CD14-positive monocyte (primary cell): ENCODE measurements around the gene CXCL12. TPM values are rescaled to one million over a fixed set of nuclear protein-coding genes. Genes with fewer than 3 reads are reported as not detected.

Experiments used
- DNase-seq, 3 donors: peaks; one replicate each; pipeline ENCODE4 v3.0.0-alpha.2; 2011 to 2022
- H2AFZ ChIP-seq: 2 replicates; pipeline ENCODE4 v1.6.0; 2012; ENCODE audit warnings: mild to moderate bottlenecking, low read depth, low read length, inconsistent platforms; ENCODE audit not compliant: insufficient read depth, poor library complexity, severe bottlenecking
- H3K27ac ChIP-seq, 2 donors: 1 replicate in 1 of 2; 2 replicates in 1 of 2; pipeline ENCODE4 v1.5.1; 2012 to 2013; ENCODE audit warnings: low read length in 2 of 2, control low read depth in 1 of 2, inconsistent platforms in 1 of 2, low read depth in 1 of 2, mild to moderate bottlenecking in 1 of 2
- H3K27me3 ChIP-seq, 2 donors: one replicate each; pipeline versions ENCODE4 v1.6.0 to v1.6.1; 2011 to 2013; ENCODE audit warnings: low read length in 2 of 2; ENCODE audit not compliant: control insufficient read depth in 2 of 2, insufficient read depth in 2 of 2
- H3K36me3 ChIP-seq, 2 donors: replicated peaks in 1 of 2; 1 replicate in 1 of 2; 2 replicates in 1 of 2; pipeline versions ENCODE4 v1.5.1 to v1.6.1; 2012 to 2013; ENCODE audit warnings: low read length in 2 of 2, control low read depth in 1 of 2, inconsistent platforms in 1 of 2, mild to moderate bottlenecking in 1 of 2; ENCODE audit not compliant: insufficient read depth in 2 of 2, control insufficient read depth in 1 of 2
- H3K4me1 ChIP-seq, 2 donors: 1 replicate in 1 of 2; 2 replicates in 1 of 2; pipeline versions ENCODE4 v1.5.1 to v1.6.1; 2012 to 2013; ENCODE audit warnings: low read length in 2 of 2, control low read depth in 1 of 2, inconsistent platforms in 1 of 2, mild to moderate bottlenecking in 1 of 2, moderate library complexity in 1 of 2; ENCODE audit not compliant: insufficient read depth in 2 of 2, control insufficient read depth in 1 of 2
- H3K4me2 ChIP-seq: replicated peaks from 2 replicates; pipeline ENCODE3; 2012; ENCODE audit warnings: low read length, moderate library complexity, mild to moderate bottlenecking; ENCODE audit not compliant: poor library complexity, severe bottlenecking; ENCODE audit errors: extremely low read depth
- H3K4me3 ChIP-seq, 3 experiments: fragments of 200-600 bp in 1 of 3; sonication (generic) in 1 of 3; replicated peaks in 1 of 3; 1 replicate in 2 of 3; 2 replicates in 1 of 3; pipeline ENCODE4 v1.5.1; 2011 to 2013; ENCODE audit warnings: low read length in 3 of 3, mild to moderate bottlenecking in 3 of 3, control low read depth in 2 of 3, low read depth in 2 of 3, inconsistent platforms in 1 of 3, moderate library complexity in 1 of 3
- H3K79me2 ChIP-seq: 2 replicates; pipeline ENCODE4 v1.6.0; 2012; ENCODE audit warnings: mild to moderate bottlenecking, control low read depth, inconsistent platforms, low read length, moderate library complexity; ENCODE audit not compliant: insufficient read depth
- H3K9ac ChIP-seq: 2 replicates; pipeline ENCODE4 v1.6.0; 2017; ENCODE audit warnings: low read length, mild to moderate bottlenecking; ENCODE audit not compliant: insufficient read depth, poor library complexity, severe bottlenecking
- H3K9me3 ChIP-seq, 2 donors: replicated peaks in 1 of 2; 1 replicate in 1 of 2; 2 replicates in 1 of 2; pipeline versions ENCODE4 v1.5.1 to v1.6.1; 2012 to 2013; ENCODE audit warnings: low read length in 2 of 2, control low read depth in 1 of 2; ENCODE audit not compliant: control insufficient read depth in 1 of 2, insufficient read depth in 1 of 2
- H4K20me1 ChIP-seq: 2 replicates; pipeline ENCODE4 v1.6.0; 2012; ENCODE audit warnings: mild to moderate bottlenecking, low read length, control low read depth, moderate library complexity; ENCODE audit not compliant: insufficient read depth
- H3K27ac Mint-ChIP-seq, 7 donors: one replicate each; pipeline ENCODE4 v1.8.0; 2020; ENCODE audit warnings: mild to moderate bottlenecking in 7 of 7, mixed read lengths in 7 of 7, moderate library complexity in 6 of 7, inconsistent platforms in 2 of 7
- H3K27me3 Mint-ChIP-seq, 3 donors: one replicate each; pipeline ENCODE4 v1.8.0; 2021 to 2022; ENCODE audit warnings: low read depth in 3 of 3, mild to moderate bottlenecking in 3 of 3, mixed read lengths in 3 of 3, moderate library complexity in 3 of 3, inconsistent platforms in 1 of 3
- H3K36me3 Mint-ChIP-seq, 2 donors: one replicate each; pipeline ENCODE4 v1.8.0; 2020; ENCODE audit warnings: mixed read lengths in 2 of 2, inconsistent platforms in 1 of 2, mild to moderate bottlenecking in 1 of 2
- H3K4me1 Mint-ChIP-seq: one replicate; pipeline ENCODE4 v1.8.0; 2020; ENCODE audit warnings: mild to moderate bottlenecking, mixed read lengths
- H3K4me3 Mint-ChIP-seq, 2 donors: one replicate each; pipeline ENCODE4 v1.8.0; 2020; ENCODE audit warnings: mild to moderate bottlenecking in 2 of 2, mixed read lengths in 2 of 2, moderate library complexity in 1 of 2
- H3K9me3 Mint-ChIP-seq, 7 donors: one replicate each; pipeline ENCODE4 v1.8.0; 2020 to 2022; ENCODE audit warnings: mixed read lengths in 7 of 7, mild to moderate bottlenecking in 6 of 7, moderate library complexity in 6 of 7, inconsistent platforms in 2 of 7
- WGBS: methylation state at CpG from one replicate; pipeline ENCODE4 v1.1.5; 2013; ENCODE audit warnings: missing lambda C conversion rate; ENCODE audit not compliant: insufficient coverage; 5-methylcytosine and 5-hydroxymethylcytosine counted together
- intact Hi-C, 2 donors: fragments of 100-400 bp; cut with micrococcal nuclease; formaldehyde crosslinking; loops; one replicate each; pipeline versions ENCODE4 v1.15.0 to v1.15.1; 2023
- polyA plus RNA-seq, 3 donors: library from polyadenylated mRNA; depleted of rRNA in 1 of 3; unstranded in 2 of 3; stranded (reverse) in 1 of 3; fragments of 300-500 nt in 2 of 3; fragments of >200 nt in 1 of 3; fragmentation: Illumina TruSeq in 2 of 3; gene quantifications; 1 replicate in 2 of 3; 2 replicates in 1 of 3; pipeline ENCODE4 v1.2.3, GENCODE V29; 2012 to 2021
- TF ChIP-seq, protein P1 (sequence below): fragments of 200-600 bp; IDR thresholded peaks from one replicate; pipeline ENCODE4 v1.8.0; 2022; ENCODE audit warnings: antibody characterized with exemption, mild to moderate bottlenecking

CXCL12 gene
- polyA plus RNA-seq, 3 donors, result 0.21 TPM; not detected in 2

DNA sequence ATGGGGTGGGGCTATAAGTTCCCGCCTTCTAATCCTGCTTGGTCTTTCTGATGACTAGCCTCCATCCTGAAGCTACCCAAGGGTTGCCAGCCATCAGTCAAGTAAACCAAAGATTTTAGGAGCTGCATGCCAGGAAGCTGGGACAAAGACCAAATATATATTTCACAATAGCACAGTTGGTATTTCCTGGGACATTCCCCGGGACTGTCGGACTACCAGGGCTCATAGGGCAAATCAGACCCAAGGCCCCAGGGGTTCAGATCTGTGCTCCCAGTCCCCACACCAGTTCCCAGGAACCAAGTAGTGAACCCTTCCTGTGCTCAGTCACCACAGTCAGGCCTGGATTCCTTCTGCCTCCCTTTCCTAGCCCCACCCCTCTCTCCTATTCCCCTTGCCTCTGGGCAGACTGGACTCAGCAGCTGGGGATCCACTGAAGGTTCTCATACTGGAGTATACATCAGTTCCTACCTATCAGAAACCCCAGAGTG lies 5.7 kb upstream of the CXCL12 start:
- H3K4me1 ChIP-seq, result no peaks in the 10 kb centered on the region
- H3K9ac ChIP-seq, result no peak overlapping the region
- intact Hi-C loops, result no loop called here
- no peaks in the 10 kb centered on the region for H3K9me3 ChIP-seq
- no peaks in the 10 kb centered on the region for H3K36me3 Mint-ChIP-seq
- no peak overlapping the region for H2AFZ ChIP-seq
- H3K4me3 Mint-ChIP-seq, result no peak overlapping the region
- H3K4me2 ChIP-seq, result no peak overlapping the region
- H3K9me3 Mint-ChIP-seq, result peaks cover 0 to 5% (median 2%) of the 10 kb centered on the region in 7 donors
- H3K27me3 Mint-ChIP-seq, result peaks cover 26 to 35% (median 30%) of the 10 kb centered on the region in 3 donors
- H4K20me1 ChIP-seq, result no peaks in the 10 kb centered on the region
- 91% methylated on average over 2 of the region's 3 CpGs for WGBS
- H3K79me2 ChIP-seq, result no peaks in the 10 kb centered on the region
- H3K36me3 ChIP-seq, result no peaks in the 10 kb centered on the region
- H3K4me3 ChIP-seq, result no peak overlapping the region
- H3K27me3 ChIP-seq, result peaks cover 4 to 29% of the 10 kb centered on the region in 2 donors
- H3K27ac ChIP-seq, result no peak overlapping the region
- H3K4me1 Mint-ChIP-seq, result peaks cover 1% of the 10 kb centered on the region
- no peak overlapping the region for H3K27ac Mint-ChIP-seq
- TF ChIP-seq, protein P1, sequence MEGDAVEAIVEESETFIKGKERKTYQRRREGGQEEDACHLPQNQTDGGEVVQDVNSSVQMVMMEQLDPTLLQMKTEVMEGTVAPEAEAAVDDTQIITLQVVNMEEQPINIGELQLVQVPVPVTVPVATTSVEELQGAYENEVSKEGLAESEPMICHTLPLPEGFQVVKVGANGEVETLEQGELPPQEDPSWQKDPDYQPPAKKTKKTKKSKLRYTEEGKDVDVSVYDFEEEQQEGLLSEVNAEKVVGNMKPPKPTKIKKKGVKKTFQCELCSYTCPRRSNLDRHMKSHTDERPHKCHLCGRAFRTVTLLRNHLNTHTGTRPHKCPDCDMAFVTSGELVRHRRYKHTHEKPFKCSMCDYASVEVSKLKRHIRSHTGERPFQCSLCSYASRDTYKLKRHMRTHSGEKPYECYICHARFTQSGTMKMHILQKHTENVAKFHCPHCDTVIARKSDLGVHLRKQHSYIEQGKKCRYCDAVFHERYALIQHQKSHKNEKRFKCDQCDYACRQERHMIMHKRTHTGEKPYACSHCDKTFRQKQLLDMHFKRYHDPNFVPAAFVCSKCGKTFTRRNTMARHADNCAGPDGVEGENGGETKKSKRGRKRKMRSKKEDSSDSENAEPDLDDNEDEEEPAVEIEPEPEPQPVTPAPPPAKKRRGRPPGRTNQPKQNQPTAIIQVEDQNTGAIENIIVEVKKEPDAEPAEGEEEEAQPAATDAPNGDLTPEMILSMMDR, result no peak
- DNase-seq, result no peak

DNA sequence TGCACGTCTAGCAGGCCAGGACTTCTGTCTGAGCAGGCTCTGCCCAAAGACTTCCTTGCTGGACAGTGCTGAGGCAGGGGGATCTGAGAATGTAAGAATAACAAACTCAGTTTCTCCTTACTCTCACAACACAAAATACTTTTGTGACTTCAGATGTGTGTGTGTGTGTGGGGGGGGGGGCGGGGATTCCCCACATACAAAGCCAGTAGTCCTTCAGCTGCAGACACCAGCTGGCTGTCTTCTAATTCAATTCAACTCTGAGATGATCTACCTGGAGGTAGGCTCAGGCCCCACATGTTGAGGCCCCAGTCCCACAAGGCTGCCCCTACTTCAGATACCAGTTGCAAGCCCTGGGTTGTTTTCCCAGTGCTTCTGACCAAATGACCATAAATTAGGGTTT lies 4.7 kb upstream of the CXCL12 start:
- H3K9me3 Mint-ChIP-seq, result peaks cover 0 to 5% (median 2%) of the 10 kb centered on the region in 7 donors

More for the DNA sequence above, 4.7 kb upstream of the CXCL12 start:
- Mint-ChIP-seq H3K36me3 (no peaks in the 10 kb centered on the region), H3K4me3 (no peak overlapping the region), H3K27ac (no peak overlapping the region), H3K27me3 (peaks cover 33 to 41% (median 37%) of the 10 kb centered on the region in 3 donors), H3K4me1 (peaks cover 4% of the 10 kb centered on the region)
- DNase-seq, result no peak
- Histone ChIP-seq H4K20me1 (no peaks in the 10 kb centered on the region), H3K9me3 (no peaks in the 10 kb centered on the region), H3K4me2 (no peak overlapping the region), H2AFZ (no peak overlapping the region), H3K27me3 (peaks cover 5 to 37% of the 10 kb centered on the region in 2 donors), H3K9ac (no peak overlapping the region), H3K27ac (no peak overlapping the region), H3K4me1 (no peaks in the 10 kb centered on the region), H3K4me3 (no peak overlapping the region), H3K79me2 (no peaks in the 10 kb centered on the region), H3K36me3 (no peaks in the 10 kb centered on the region)
- no CpG with 5 or more reads among the region's 2 CpGs for WGBS
- TF ChIP-seq, protein P1, result no peak
- intact Hi-C loops, result loop anchor here (5.0 to 10.0 kb wide), 2 partner anchors 465 to 717 kb away; no protein-coding TSS in a partner anchor
